Activated CD4-positive, alpha-beta T cell treated with anti-CD3 and anti-CD28 coated beads for 1 hour (primary cell): ENCODE data around the gene ELP5.
A peak's percentile ranks its signal among the peaks of the same experiment; 100 is the strongest.
"Not testable (repeated sequence)": the region's sequence is repeated elsewhere in the genome, so short reads cannot be mapped to it uniquely, and the experiment has no call there.

Experiments used
- DNase-seq: peaks from one replicate; pipeline ENCODE4 v3.0.0-alpha.2; 2020

Gene ELP5

DNA sequence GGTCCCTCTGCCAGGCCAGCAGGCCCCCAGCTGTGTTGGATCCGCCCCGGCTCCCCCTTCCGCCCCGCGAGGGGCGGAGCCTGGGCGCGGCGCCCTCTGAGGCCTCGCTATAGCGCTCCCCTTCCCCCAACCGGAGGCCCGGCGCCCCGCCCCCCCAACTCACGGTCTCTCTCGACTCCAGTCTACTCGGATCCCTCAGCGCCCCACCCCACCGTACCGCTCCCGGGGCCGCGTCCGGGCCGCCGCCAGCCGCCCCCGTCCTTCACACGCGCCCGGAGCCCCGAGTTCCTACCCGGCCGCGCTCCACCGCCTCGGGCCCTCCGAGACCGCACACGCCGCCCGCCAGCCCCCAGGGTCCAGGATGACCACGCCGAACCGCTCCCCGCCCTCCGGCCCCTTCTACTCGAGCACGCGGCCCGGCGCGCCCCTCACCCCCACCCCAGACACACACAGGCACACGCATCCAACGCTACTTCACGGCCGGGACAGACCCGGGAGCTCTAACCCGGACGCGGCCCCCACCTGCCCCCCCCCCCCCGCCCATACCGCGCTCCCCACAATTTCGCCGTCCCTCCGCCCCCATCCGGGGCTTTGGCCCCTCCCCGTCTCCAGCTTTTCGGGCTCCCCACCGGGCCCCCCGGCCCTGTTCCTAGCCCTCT, 14.1 kb upstream of the ELP5 start:
- DNase-seq = peak; percentile 75

DNA sequence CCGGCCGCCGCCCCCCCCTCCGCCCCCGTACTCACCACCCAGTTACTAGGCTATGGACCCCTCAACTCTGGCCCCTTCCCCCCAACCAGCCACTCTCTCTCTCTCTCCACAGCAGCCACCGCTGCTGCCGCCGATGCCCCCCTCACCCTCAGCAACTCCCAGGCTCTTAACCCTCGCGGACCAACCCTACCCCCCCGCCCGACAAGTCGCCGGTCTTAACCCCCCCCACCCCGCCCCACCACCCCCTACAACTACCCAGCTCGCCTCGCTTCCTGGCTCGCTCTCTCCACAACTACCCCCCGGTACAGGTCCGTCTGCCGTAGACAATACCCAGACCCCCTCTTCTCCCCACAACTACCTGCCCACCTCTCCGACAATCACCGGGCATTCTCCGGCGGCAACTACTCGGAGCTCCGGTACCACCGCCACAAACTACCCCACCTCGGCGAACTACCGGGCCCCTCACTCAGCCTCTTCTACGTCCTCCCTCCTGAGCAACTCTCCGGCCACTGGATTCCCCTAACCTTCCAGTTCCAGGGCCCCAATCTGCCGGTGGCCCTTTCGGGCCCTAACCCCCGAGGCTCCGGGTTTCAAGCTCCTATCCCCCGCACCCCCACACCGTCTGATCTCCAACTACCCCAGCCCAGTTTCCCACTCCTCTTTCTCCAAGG, 13.5 kb upstream of the ELP5 start:
- DNase-seq = no peak

- DNase-seq = peak; percentile 96
Measured at GRCh38 chr17:7239091-7240027, 12.7 kb upstream of the ELP5 start, which contains the start of gene PHF23. PHF23 (minus strand) TSS chr17:7239457; CDS start chr17:7239279, 178 bp downstream.

- no peak for DNase-seq
Measured at GRCh38 chr17:7240375-7240774, 11.6 kb upstream of the ELP5 start.

GRCh38 chr17:7241090-7241733, 10.8 kb upstream of the ELP5 start:
- DNase-seq = no peak

DNA sequence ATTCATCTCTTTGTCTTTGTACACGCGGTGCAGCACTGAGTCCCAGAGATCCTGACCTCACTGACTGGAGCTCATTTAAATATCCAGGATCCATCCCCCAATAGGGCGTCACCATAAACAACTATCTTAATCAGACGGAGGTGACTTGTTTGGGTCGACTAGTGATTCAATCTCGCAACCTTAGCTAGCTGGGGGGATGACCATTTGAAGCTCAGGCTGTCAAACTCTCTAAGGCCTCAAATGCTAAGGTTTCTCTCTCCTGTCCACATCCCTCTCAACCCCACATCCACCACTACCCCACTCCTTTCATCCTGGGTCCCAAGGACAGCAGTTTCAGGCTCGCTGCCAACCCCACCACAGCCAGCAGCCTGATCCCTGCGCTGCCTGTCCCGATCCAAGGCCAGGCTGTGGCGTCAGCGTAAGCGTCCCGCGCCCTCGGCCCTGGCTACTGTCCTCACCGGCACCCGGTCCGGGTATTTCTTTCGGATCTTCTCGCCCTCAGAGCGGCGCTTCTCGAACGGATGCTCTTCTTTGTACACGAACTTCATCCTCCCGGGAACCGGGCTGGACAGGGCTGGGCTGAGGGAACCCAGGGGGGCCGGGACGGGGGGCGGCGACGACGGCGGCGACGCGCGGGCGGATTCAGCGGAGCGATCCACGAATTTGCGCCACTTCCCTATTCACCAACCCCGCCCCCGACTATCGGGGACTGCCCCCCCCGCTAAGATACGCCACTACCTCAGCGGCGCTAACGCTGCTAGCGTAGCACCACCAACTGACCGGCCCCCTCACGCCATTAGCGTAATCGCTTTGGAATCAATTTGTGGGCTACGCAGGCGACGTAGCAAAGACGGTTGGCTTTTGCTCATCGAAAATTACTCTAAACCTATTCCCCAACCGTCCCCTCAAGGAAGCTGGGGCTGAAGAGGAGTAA, 10.0 kb upstream of the ELP5 start, which contains the start of gene GABARAP:
Gene GABARAP, minus strand, starts transcription at position 667 of the 934 bp plus-strand sequence. Its CDS starts 119 bp downstream, at position 548.
- DNase-seq = peak; percentile 90

- DNase-seq = peak; percentile 90
Measured at GRCh38 chr17:7242717-7243452, 9.1 kb upstream of the ELP5 start.

DNA sequence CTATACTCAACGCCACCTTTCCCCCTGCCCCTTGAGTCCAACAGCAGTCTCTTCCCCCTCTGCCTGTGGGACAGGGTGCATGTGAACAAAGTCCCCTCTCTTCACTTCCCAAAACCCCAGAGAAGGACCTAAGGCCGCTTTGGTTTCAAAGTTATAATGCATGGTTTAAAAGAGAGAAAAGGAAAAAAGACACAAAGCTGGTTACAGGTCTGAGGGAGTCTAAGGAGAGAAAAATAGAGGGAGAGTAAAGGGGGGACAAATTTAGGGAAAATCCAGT, 8.6 kb upstream of the ELP5 start:
- DNase-seq = no peak

DNA sequence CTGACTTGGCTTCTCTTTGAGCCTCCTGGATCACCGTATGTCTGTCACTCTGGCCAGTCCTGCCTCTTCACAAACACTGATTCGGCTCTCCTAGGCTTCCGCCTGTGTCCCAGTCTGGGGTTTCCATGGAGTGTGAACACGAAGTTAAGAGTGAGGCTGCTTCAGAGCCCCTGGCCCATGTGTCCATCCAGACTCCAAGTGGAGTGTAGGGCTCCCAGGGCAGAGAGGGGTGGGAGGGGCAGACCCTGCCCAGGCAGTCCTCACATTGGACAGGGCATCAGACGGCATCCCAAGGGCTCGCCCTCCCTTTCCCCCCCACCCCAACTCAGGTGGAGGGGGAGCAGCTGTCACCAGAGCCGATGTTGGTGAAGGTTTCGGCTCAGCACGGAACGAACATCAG, 8.2 kb upstream of the ELP5 start:
- not testable (repeated sequence) for DNase-seq

- DNase-seq = no peak
Measured at GRCh38 chr17:7246779-7247178, 5.2 kb upstream of the ELP5 start.

DNA sequence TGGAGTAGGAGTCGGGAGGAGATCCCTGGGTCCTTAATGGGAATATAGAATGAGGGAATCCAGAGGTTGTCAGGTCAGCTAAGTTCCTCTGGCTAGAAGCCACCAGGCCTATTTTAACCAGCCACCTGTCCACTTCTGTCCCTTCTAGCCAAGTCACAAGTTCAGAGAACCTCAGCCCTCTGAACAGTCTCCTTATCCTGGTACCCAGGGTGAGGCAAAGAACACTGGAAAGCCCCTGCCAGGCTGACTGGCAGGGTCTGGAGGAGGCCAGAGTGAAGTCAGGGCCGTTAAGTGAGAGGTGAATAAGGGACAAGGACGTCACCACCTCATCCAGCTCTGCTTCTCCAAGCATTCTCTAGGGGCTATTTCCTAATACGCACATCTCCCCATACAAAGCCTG, 3.2 kb upstream of the ELP5 start:
- DNase-seq = no peak

- DNase-seq = no peak
Measured at GRCh38 chr17:7249214-7249613, 2.8 kb upstream of the ELP5 start.

DNA sequence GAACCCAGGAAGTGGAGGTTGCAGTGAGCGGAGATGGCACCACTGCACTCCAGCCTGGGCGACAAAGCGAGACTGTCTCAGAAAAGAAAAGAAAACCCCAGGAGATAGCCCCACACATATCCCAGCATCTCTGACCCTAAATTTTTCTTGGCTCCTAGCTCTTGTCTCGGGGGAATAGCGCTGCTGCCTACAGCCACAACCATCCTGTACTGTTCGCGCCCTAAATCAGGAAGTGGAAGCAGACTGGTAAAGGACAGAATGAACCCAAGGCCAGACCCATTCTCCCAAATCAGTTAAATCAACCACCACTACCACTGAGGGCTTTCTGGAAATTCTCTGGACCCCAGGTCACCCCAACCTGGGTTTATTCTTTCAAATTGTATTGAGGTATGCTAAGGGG, 2.2 kb upstream of the ELP5 start:
- no peak for DNase-seq

- no peak for DNase-seq
Measured at GRCh38 chr17:7250695-7251627, 1.1 kb upstream of the ELP5 start.

- DNase-seq = peak; percentile 100
Measured at GRCh38 chr17:7251661-7252175, 297 bp upstream of the ELP5 start, which contains the start of gene CTDNEP1. CTDNEP1 (minus strand) TSS chr17:7251734; CDS start chr17:7251296, 438 bp downstream.

- no peak for DNase-seq
Measured at GRCh38 chr17:7253082-7253481, 1.1 kb downstream of the ELP5 start.

- no peak for DNase-seq
Measured at GRCh38 chr17:7254511-7254910, 2.5 kb downstream of the ELP5 start.

- DNase-seq = no peak
Measured at GRCh38 chr17:7256766-7257456, 4.9 kb downstream of the ELP5 start.
